ENCODE measurements around the gene NRXN2. TPM values are rescaled to one million over a fixed set of nuclear protein-coding genes. Genes with fewer than 3 reads are reported as not detected.

Gene NRXN2
- polyA plus RNA-seq, 1 of the 3 experiments (the other 2 are of a cell fraction): 0.15 TPM

DNA sequence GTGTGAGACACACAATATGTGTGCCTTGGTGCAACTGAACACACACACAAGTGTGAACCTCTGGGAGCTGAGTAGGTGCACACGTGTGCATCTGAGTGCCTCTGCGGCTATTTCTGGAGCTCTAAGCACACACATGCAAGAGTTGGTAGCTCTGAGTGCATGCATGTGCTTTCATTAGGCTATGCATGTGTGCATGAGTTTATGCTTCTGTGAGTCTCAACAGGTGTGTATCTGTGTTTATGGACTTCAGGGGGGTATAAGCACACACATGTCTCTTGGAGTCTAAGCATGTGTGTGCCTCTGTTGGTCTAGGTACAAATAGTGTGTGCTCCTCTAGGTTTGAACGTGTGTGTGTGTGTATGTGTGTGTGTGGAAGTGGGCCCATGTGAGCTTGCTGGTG, 106.2 kb downstream of the NRXN2 start:
- H3K36me3 ChIP-seq (replicated peaks in 1 of 2; ENCODE audit: control insufficient read depth in 1 of 2, insufficient read depth in 2 of 2, low read length in 1 of 2): no peaks in the 10 kb centered on the region
- H3K9ac ChIP-seq: no peak overlapping the region
- no peaks in the 10 kb centered on the region for H3K27me3 ChIP-seq (ENCODE audit: insufficient read depth)
- H3K4me3 ChIP-seq (ENCODE audit: low read depth in 2 of 2, low read length in 1 of 2): no peak overlapping the region
- TF ChIP-seq EP300 (IDR thresholded peaks at IDR 0.05; ENCODE audit: borderline replicate concordance in 1 of 2, low read depth in 1 of 2, low read length in 1 of 2): no peak
- ChIA-PET POLR2A (no interaction called here), CTCF (no interaction called here)
- no peaks in the 10 kb centered on the region for H3K9me3 ChIP-seq
- H3K4me2 ChIP-seq: no peak overlapping the region
- 18% methylated on average over 1 of the region's 3 CpGs for WGBS (ENCODE audit: low lambda C conversion rate)
- H3K27ac ChIP-seq (ENCODE audit: low read depth in 2 of 2, low read length in 1 of 2): no peak overlapping the region
- no peaks in the 10 kb centered on the region for H3F3A ChIP-seq (replicated peaks; ENCODE audit: insufficient read depth)
- H2AFZ ChIP-seq (ENCODE audit: low read depth): no peak overlapping the region
- H4K20me1 ChIP-seq (ENCODE audit: insufficient read depth): no peaks in the 10 kb centered on the region
- no peak for DNase-seq
- peaks cover 0 to 35% of the 10 kb centered on the region in 2 experiments; a peak in 2 of 4 replicates for H3K4me1 ChIP-seq (ENCODE audit: control insufficient read depth in 1 of 2, insufficient read depth in 2 of 2, low read depth in 1 of 2, low read length in 1 of 2)
- no peaks in the 10 kb centered on the region for H3K79me2 ChIP-seq (ENCODE audit: insufficient read depth)
- no peaks in the 10 kb centered on the region for H3K9me2 ChIP-seq

- ChIA-PET POLR2A (no interaction called here), CTCF (no interaction called here)
- no peaks in the 10 kb centered on the region for H3K27me3 ChIP-seq (ENCODE audit: insufficient read depth)
- no peaks in the 10 kb centered on the region for H3F3A ChIP-seq (replicated peaks; ENCODE audit: insufficient read depth)
- no peak overlapping the region for H3K27ac ChIP-seq (ENCODE audit: low read depth in 2 of 2, low read length in 1 of 2)
- WGBS (ENCODE audit: low lambda C conversion rate): 64% methylated on average over 5 of the region's 5 CpGs
- no peak overlapping the region for H3K9ac ChIP-seq
- no peaks in the 10 kb centered on the region for H4K20me1 ChIP-seq (ENCODE audit: insufficient read depth)
- no peaks in the 10 kb centered on the region for H3K9me2 ChIP-seq
- H3K79me2 ChIP-seq (ENCODE audit: insufficient read depth): no peaks in the 10 kb centered on the region
- no peak for DNase-seq
- no peak overlapping the region for H2AFZ ChIP-seq (ENCODE audit: low read depth)
- H3K4me3 ChIP-seq (ENCODE audit: low read depth in 2 of 2, low read length in 1 of 2): no peak overlapping the region
- H3K4me1 ChIP-seq (ENCODE audit: control insufficient read depth in 1 of 2, insufficient read depth in 2 of 2, low read depth in 1 of 2, low read length in 1 of 2): peaks cover 0 to 19% of the 10 kb centered on the region in 2 experiments; a peak in 1 of 4 replicates
- H3K4me2 ChIP-seq: no peak overlapping the region
- no peaks in the 10 kb centered on the region for H3K36me3 ChIP-seq (replicated peaks in 1 of 2; ENCODE audit: control insufficient read depth in 1 of 2, insufficient read depth in 2 of 2, low read length in 1 of 2)
- H3K9me3 ChIP-seq: no peaks in the 10 kb centered on the region
- TF ChIP-seq TCF12 (IDR thresholded peaks at IDR 0.05) (no peak), PBX3 (IDR thresholded peaks at IDR 0.05) (no peak), ELF1 (IDR thresholded peaks at IDR 0.05) (no peak), MEF2A (IDR thresholded peaks at IDR 0.05; ENCODE audit: borderline replicate concordance, low read depth) (no peak)
Observed at GRCh38 chr11:64614917-64615316, 108.1 kb downstream of the NRXN2 start.

DNA sequence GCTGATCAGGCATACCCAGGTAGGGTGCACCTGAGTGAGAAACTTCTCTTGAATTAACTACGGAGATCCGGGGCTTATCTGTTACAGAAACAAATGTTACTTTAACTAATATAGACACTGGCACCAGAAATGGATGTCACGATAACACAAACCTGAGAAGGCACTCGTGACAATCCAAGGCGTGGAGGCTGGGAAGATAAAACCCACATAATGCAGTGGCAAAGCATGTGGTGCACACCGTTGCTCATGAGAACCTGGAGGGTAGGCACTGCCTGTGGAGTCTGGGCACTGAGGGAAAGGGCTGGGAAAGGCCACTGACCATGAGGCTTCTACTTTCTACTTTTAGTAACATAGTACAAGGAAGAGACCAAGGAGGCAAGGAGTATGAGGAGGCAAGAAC, 109.3 kb downstream of the NRXN2 start:
- H3K4me2 ChIP-seq: no peak overlapping the region
- H4K20me1 ChIP-seq (ENCODE audit: insufficient read depth): no peaks in the 10 kb centered on the region
- 36% methylated on average over 6 of the region's 6 CpGs for WGBS (ENCODE audit: low lambda C conversion rate)
- no peaks in the 10 kb centered on the region for H3K36me3 ChIP-seq (replicated peaks in 1 of 2; ENCODE audit: control insufficient read depth in 1 of 2, insufficient read depth in 2 of 2, low read length in 1 of 2)
- H3F3A ChIP-seq (replicated peaks; ENCODE audit: insufficient read depth): no peaks in the 10 kb centered on the region
- no peak for DNase-seq
- no peak overlapping the region for H3K9ac ChIP-seq
- H2AFZ ChIP-seq (ENCODE audit: low read depth): no peak overlapping the region
- H3K27me3 ChIP-seq (ENCODE audit: insufficient read depth): no peaks in the 10 kb centered on the region
- peaks cover 0 to 6% of the 10 kb centered on the region in 2 experiments; a peak in 1 of 4 replicates for H3K4me1 ChIP-seq (ENCODE audit: control insufficient read depth in 1 of 2, insufficient read depth in 2 of 2, low read depth in 1 of 2, low read length in 1 of 2)
- H3K4me3 ChIP-seq (ENCODE audit: low read depth in 2 of 2, low read length in 1 of 2): no peak overlapping the region
- ChIA-PET CTCF (no interaction called here), POLR2A (no interaction called here)
- H3K9me3 ChIP-seq: no peaks in the 10 kb centered on the region
- no peak overlapping the region for H3K27ac ChIP-seq (ENCODE audit: low read depth in 2 of 2, low read length in 1 of 2)
- H3K79me2 ChIP-seq (ENCODE audit: insufficient read depth): no peaks in the 10 kb centered on the region
- no peaks in the 10 kb centered on the region for H3K9me2 ChIP-seq
- no peak for TF ChIP-seq NFIC (IDR thresholded peaks at IDR 0.05; ENCODE audit: borderline replicate concordance)
- no peak for TF ChIP-seq IRF3 (IDR thresholded peaks at IDR 0.05; ENCODE audit: low read depth, low read length)
- no peak for TF ChIP-seq TCF12 (IDR thresholded peaks at IDR 0.05)
- TF ChIP-seq TEAD4 (IDR thresholded peaks at IDR 0.05; ENCODE audit: borderline replicate concordance, insufficient read depth): no peak
- no peak for TF ChIP-seq FOXJ3 (CRISPR knock-in tag; IDR thresholded peaks at IDR 0.05)
- no peak for TF ChIP-seq ZBTB33 (IDR thresholded peaks at IDR 0.05; ENCODE audit: borderline replicate concordance, low read depth)
- no peak for TF ChIP-seq MXI1 (IDR thresholded peaks at IDR 0.05; ENCODE audit: low read depth, low read length)
- no peak for TF ChIP-seq TAF1 (IDR thresholded peaks at IDR 0.05; ENCODE audit: borderline replicate concordance, low read depth, low read length)
- TF ChIP-seq RAD21 (IDR thresholded peaks at IDR 0.05; ENCODE audit: low read length): no peak
- TF ChIP-seq JUND (IDR thresholded peaks at IDR 0.05): no peak
- TF ChIP-seq EP300 (IDR thresholded peaks at IDR 0.05; ENCODE audit: borderline replicate concordance in 1 of 2, low read depth in 1 of 2, low read length in 1 of 2): no peak
- TF ChIP-seq FOSL2 (IDR thresholded peaks at IDR 0.05; ENCODE audit: borderline replicate concordance, low read depth): no peak
- TF ChIP-seq GATA2 (CRISPR knock-in tag; IDR thresholded peaks at IDR 0.05): no peak
- TF ChIP-seq, protein P1, sequence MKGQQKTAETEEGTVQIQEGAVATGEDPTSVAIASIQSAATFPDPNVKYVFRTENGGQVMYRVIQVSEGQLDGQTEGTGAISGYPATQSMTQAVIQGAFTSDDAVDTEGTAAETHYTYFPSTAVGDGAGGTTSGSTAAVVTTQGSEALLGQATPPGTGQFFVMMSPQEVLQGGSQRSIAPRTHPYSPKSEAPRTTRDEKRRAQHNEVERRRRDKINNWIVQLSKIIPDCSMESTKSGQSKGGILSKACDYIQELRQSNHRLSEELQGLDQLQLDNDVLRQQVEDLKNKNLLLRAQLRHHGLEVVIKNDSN (IDR thresholded peaks at IDR 0.05; ENCODE audit: borderline replicate concordance, low read depth): no peak
- no peak for TF ChIP-seq CHD2 (IDR thresholded peaks at IDR 0.05; ENCODE audit: low read length, partially characterized antibody)
- no peak for TF ChIP-seq RCOR1 (IDR thresholded peaks at IDR 0.05; ENCODE audit: low read length)
